22Rv1 (cell line): ENCODE results near the gene RNF144B.

Source experiments
- CTCF ChIP-seq: fragments of 450-650 bp; IDR thresholded peaks from 2 replicates; pipeline ENCODE4 v1.5.1; 2017; ENCODE audit warnings: mild to moderate bottlenecking
- ZFX ChIP-seq: fragments of 450-650 bp; IDR thresholded peaks from 2 replicates; pipeline ENCODE4 v1.6.1; 2017; ENCODE audit warnings: antibody characterized with exemption, borderline replicate concordance

GRCh38 chr6:18406955-18407749 lies 20.0 kb downstream of the RNF144B start:
- no peak for TF ChIP-seq CTCF
- no peak for TF ChIP-seq ZFX
